CD4-positive, alpha-beta T cell treated with Interferon gamma for 1 hour (primary cell): ENCODE measurements around the gene PTPRD.

Experiments used
- DNase-seq: peaks from one replicate; pipeline ENCODE4 v3.0.0-alpha.2; 2020

Gene PTPRD

GRCh38 chr9:8800196-8800595 is 1812.6 kb downstream of the PTPRD start:
- no peak for DNase-seq

- DNase-seq, result no peak
Measured at GRCh38 chr9:8799615-8800014, 1813.2 kb downstream of the PTPRD start.

GRCh38 chr9:8799206-8799605 is 1813.6 kb downstream of the PTPRD start:
- DNase-seq, result no peak

- no peak for DNase-seq
Measured at GRCh38 chr9:8784838-8785237, 1828.0 kb downstream of the PTPRD start.

- no peak for DNase-seq
Measured at GRCh38 chr9:8783941-8784340, 1828.9 kb downstream of the PTPRD start.

- no peak for DNase-seq
Measured at GRCh38 chr9:8782237-8782636, 1830.6 kb downstream of the PTPRD start.

- DNase-seq, result no peak
Measured at GRCh38 chr9:8781458-8781857, 1831.3 kb downstream of the PTPRD start.

GRCh38 chr9:8780386-8780785 is 1832.4 kb downstream of the PTPRD start:
- DNase-seq, result no peak

- no peak for DNase-seq
Measured at GRCh38 chr9:8779478-8779877, 1833.3 kb downstream of the PTPRD start.

- DNase-seq, result no peak
Measured at GRCh38 chr9:8778356-8778755, 1834.4 kb downstream of the PTPRD start.

GRCh38 chr9:8772302-8772701 is 1840.5 kb downstream of the PTPRD start:
- DNase-seq, result no peak

GRCh38 chr9:8769153-8769552 is 1843.6 kb downstream of the PTPRD start:
- no peak for DNase-seq

- no peak for DNase-seq
Measured at GRCh38 chr9:8766096-8766495, 1846.7 kb downstream of the PTPRD start.

GRCh38 chr9:8764051-8764450 is 1848.8 kb downstream of the PTPRD start:
- DNase-seq, result no peak

GRCh38 chr9:8762479-8763085 is 1850.2 kb downstream of the PTPRD start:
- DNase-seq, result no peak

GRCh38 chr9:8760000-8760767 is 1852.6 kb downstream of the PTPRD start:
- DNase-seq, result no peak

- no peak for DNase-seq
Measured at GRCh38 chr9:8757881-8758280, 1854.9 kb downstream of the PTPRD start.

- no peak for DNase-seq
Measured at GRCh38 chr9:8754751-8755150, 1858.1 kb downstream of the PTPRD start.

- no peak for DNase-seq
Measured at GRCh38 chr9:8751406-8751930, 1861.3 kb downstream of the PTPRD start.

GRCh38 chr9:8750639-8751051 is 1862.2 kb downstream of the PTPRD start:
- no peak for DNase-seq

- no peak for DNase-seq
Measured at GRCh38 chr9:8745347-8745746, 1867.5 kb downstream of the PTPRD start.

GRCh38 chr9:8738945-8739344 is 1873.9 kb downstream of the PTPRD start:
- DNase-seq, result no peak

GRCh38 chr9:8736805-8737204 is 1876.0 kb downstream of the PTPRD start:
- no peak for DNase-seq

GRCh38 chr9:8734760-8735159 is 1878.0 kb downstream of the PTPRD start:
- no peak for DNase-seq
